Superior temporal gyrus (tissue), 1 donor: ENCODE measurements around the gene SLC38A3.

Experiments
- DNase-seq: peaks from one replicate; pipeline ENCODE4 v3.0.0-alpha.2; 2016; ENCODE audit errors: extremely low spot score

Gene SLC38A3

GRCh38 chr3:50204804-50205412, at the start of gene SLC38A3:
TSS of gene SLC38A3 (plus strand) at chr3:50205271. CDS start at chr3:50214200, 8,929 bp downstream.
- DNase-seq, result peak; percentile 26

GRCh38 chr3:50155491-50155878, 49.6 kb upstream of the SLC38A3 start:
- DNase-seq, result no peak

- no peak for DNase-seq
These were observed 49.2 kb upstream of the SLC38A3 start for GRCh38 chr3:50155891-50156290.

GRCh38 chr3:50156549-50157493, 48.2 kb upstream of the SLC38A3 start:
- DNase-seq, result no peak

GRCh38 chr3:50157827-50158529, 47.1 kb upstream of the SLC38A3 start:
- DNase-seq, result no peak

- no peak for DNase-seq
These were observed 46.4 kb upstream of the SLC38A3 start for GRCh38 chr3:50158530-50159146.

GRCh38 chr3:50160561-50160983, 44.5 kb upstream of the SLC38A3 start:
- DNase-seq, result no peak

- DNase-seq, result no peak
These were observed 43.8 kb upstream of the SLC38A3 start for GRCh38 chr3:50161320-50161719.

GRCh38 chr3:50162034-50162883, 42.8 kb upstream of the SLC38A3 start:
- DNase-seq, result no peak

GRCh38 chr3:50163572-50164455, 41.3 kb upstream of the SLC38A3 start:
- peak; percentile 67 for DNase-seq

GRCh38 chr3:50164481-50164880, 40.6 kb upstream of the SLC38A3 start:
- no peak for DNase-seq

GRCh38 chr3:50164984-50165909, 39.8 kb upstream of the SLC38A3 start:
- DNase-seq, result peak; percentile 38

GRCh38 chr3:50165910-50166538, 39.0 kb upstream of the SLC38A3 start:
- no peak for DNase-seq

- no peak for DNase-seq
These were observed 38.5 kb upstream of the SLC38A3 start for GRCh38 chr3:50166620-50167019.

- DNase-seq, result no peak
These were observed 37.8 kb upstream of the SLC38A3 start for GRCh38 chr3:50167069-50167840.

GRCh38 chr3:50167841-50168209, 37.2 kb upstream of the SLC38A3 start:
- DNase-seq, result no peak

- no peak for DNase-seq
These were observed 36.7 kb upstream of the SLC38A3 start for GRCh38 chr3:50168388-50168787.

GRCh38 chr3:50168791-50169190, 36.3 kb upstream of the SLC38A3 start:
- DNase-seq, result no peak
